AG08395 (cell line): Measurements from ENCODE around the gene CAMKK2.

Experiments
- DNase-seq: peaks from one replicate; pipeline ENCODE4 v3.0.0; 2012; ENCODE audit warnings: mixed read lengths, low spot score

CAMKK2 gene

GRCh38 chr12:121191151-121191550 lies 105.4 kb downstream of the CAMKK2 start:
- no peak for DNase-seq

- peak; percentile 94 for DNase-seq
Observed at GRCh38 chr12:121190523-121191031, 105.9 kb downstream of the CAMKK2 start.

DNA sequence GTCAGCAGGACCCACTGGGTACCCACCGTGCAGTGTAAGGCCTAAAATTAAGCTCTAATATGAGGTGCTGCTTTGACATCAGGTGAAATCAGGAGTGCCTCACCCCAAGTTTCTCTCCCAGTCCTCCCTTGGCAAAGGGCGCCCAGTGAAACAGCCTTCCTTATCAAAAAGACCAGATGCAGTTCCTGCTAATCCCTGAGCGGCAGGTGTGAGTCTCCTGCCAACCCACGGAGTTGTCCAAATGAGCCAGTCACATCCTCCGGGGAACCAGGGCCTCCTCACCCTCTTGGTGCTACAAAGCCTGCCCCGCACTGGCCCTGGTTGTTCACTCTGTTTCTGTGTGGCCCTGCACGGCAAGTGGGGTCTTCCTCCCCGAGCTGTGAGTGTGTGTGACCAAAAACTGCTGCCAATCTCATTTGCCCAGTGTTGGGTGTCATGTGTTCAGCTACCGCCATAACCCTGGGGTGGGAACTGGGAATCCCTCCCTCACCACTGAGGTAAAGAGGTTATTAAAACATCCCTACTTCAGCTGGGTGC lies 106.8 kb downstream of the CAMKK2 start:
- DNase-seq: no peak

DNA sequence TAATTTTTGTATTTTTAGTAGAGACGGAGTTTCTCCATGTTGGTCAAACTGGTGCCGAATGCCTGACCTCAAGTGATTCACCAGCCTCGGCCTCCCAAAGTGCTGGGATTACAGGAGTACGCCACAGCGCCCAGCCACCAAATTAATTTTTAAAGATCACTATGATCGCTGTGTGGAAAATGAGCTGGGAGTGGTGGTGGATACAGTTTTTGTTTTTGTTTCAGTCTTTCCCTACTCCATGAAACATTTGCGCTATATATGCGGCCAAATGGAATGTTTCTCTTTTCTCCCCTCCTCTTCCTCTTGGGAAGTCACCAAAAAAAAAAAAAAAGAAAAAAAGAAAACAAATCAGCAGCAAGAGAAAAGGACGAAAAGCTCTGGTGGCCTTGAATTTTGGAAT lies 107.4 kb downstream of the CAMKK2 start:
- DNase-seq: no peak

GRCh38 chr12:121188227-121188626 lies 108.3 kb downstream of the CAMKK2 start:
- no peak for DNase-seq
